T-helper 1 cell treated with Interleukin-12 subunit alpha and Interleukin-12 subunit beta and Interleukin-4 antibody, amounts not matched to agents 30 ng/mL and 1 ng/mL, for 36 hours (primary cell): Measurements from ENCODE around the gene SPSB1. TPM values are rescaled to one million over a fixed set of nuclear protein-coding genes. Genes with fewer than 3 reads are reported as not detected.
"Not testable (repeated sequence)": the region's sequence is repeated elsewhere in the genome, so short reads cannot be mapped to it uniquely, and the experiment has no call there.

Experiments used
- intact Hi-C: fragments of 100-400 bp; cut with micrococcal nuclease; formaldehyde crosslinking; loops from one replicate; pipeline ENCODE4 v1.15.1; 2024
- total RNA-seq: library from RNA; stranded (reverse); gene quantifications from 2 replicates; pipeline ENCODE4 v1.2.3, GENCODE V29; 2022

SPSB1 gene
- total RNA-seq, 1 donor from 2014 or later, result 22.8 TPM

- intact Hi-C loops, result no loop called here
Observed at GRCh38 chr1:9363061-9363471, 70.4 kb downstream of the SPSB1 start.

- intact Hi-C loops, result no loop called here
Observed at GRCh38 chr1:9366298-9366697, 73.6 kb downstream of the SPSB1 start.

GRCh38 chr1:9366943-9367780 lies 74.5 kb downstream of the SPSB1 start:
- intact Hi-C loops, result no loop called here

- intact Hi-C loops, result no loop called here
Observed at GRCh38 chr1:9367806-9368205, 75.1 kb downstream of the SPSB1 start.

GRCh38 chr1:9368356-9368755 lies 75.7 kb downstream of the SPSB1 start:
- intact Hi-C loops, result no loop called here

GRCh38 chr1:9369964-9370788 lies 77.5 kb downstream of the SPSB1 start:
- intact Hi-C loops, result no loop called here

GRCh38 chr1:9371391-9371935 lies 78.8 kb downstream of the SPSB1 start:
- intact Hi-C loops, result no loop called here

- intact Hi-C loops, result no loop called here
Observed at GRCh38 chr1:9371951-9372350, 79.3 kb downstream of the SPSB1 start.

- intact Hi-C loops, result no loop called here
Observed at GRCh38 chr1:9373619-9374018, 80.9 kb downstream of the SPSB1 start.

GRCh38 chr1:9374748-9375341 lies 82.2 kb downstream of the SPSB1 start:
- intact Hi-C loops, result no loop called here

- intact Hi-C loops, result no loop called here
Observed at GRCh38 chr1:9375912-9376311, 83.2 kb downstream of the SPSB1 start.

GRCh38 chr1:9376430-9376829 lies 83.7 kb downstream of the SPSB1 start:
- intact Hi-C loops, result no loop called here

- intact Hi-C loops, result no loop called here
Observed at GRCh38 chr1:9376886-9377333, 84.2 kb downstream of the SPSB1 start.

- intact Hi-C loops, result no loop called here
Observed at GRCh38 chr1:9378801-9379200, 86.1 kb downstream of the SPSB1 start.

- intact Hi-C loops, result no loop called here
Observed at GRCh38 chr1:9380711-9381110, 88.0 kb downstream of the SPSB1 start.

- intact Hi-C loops, result no loop called here
Observed at GRCh38 chr1:9382643-9383491, 90.2 kb downstream of the SPSB1 start.

GRCh38 chr1:9384128-9384527 lies 91.4 kb downstream of the SPSB1 start:
- intact Hi-C loops, result no loop called here

- intact Hi-C loops, result no loop called here
Observed at GRCh38 chr1:9384751-9385245, 92.1 kb downstream of the SPSB1 start.

- intact Hi-C loops, result not testable (repeated sequence)
Observed at GRCh38 chr1:9385392-9385791, 92.7 kb downstream of the SPSB1 start.

- intact Hi-C loops, result no loop called here
Observed at GRCh38 chr1:9385801-9386573, 93.3 kb downstream of the SPSB1 start.
